Measurements from ENCODE around the gene GSTO2. TPM values are rescaled to one million over a fixed set of nuclear protein-coding genes. Genes with fewer than 3 reads are reported as not detected.

GSTO2 gene
- total and polyA plus RNA-seq, 2 of the 13 experiments (the other 11 are each of a cell fraction or from before 2014, with no cell fraction given) = 2.1 to 7.9 TPM

GRCh38 chr10:104288355-104288754 lies 19.4 kb downstream of the GSTO2 start (continued):
- TF ChIP-seq ZNF432 (CRISPR knock-in tag; IDR thresholded peaks at IDR 0.05; ENCODE audit: borderline replicate concordance) (no peak), SMAD9 (CRISPR knock-in tag; IDR thresholded peaks at IDR 0.05) (no peak), ZNF282 (IDR thresholded peaks at IDR 0.05; ENCODE audit: partially characterized antibody) (no peak), PHB2 (IDR thresholded peaks at IDR 0.05; ENCODE audit: partially characterized antibody) (no peak), NCOA2 (CRISPR knock-in tag; IDR thresholded peaks at IDR 0.05) (peak; percentile 98), PAF1 (CRISPR knock-in tag; IDR thresholded peaks at IDR 0.05) (no peak), FOXM1 (CRISPR knock-in tag; IDR thresholded peaks at IDR 0.05) (no peak), ZNF552 (CRISPR knock-in tag; IDR thresholded peaks at IDR 0.05; ENCODE audit: borderline replicate concordance) (no peak), HNF1A (IDR thresholded peaks at IDR 0.05; ENCODE audit: low read depth) (no peak; the same call in none of the 2 replicates), HNF1A (CRISPR knock-in tag; IDR thresholded peaks at IDR 0.05; ENCODE audit: borderline replicate concordance) (peak; percentile 75; the same call in 1 of the 2 replicates), POGZ (CRISPR knock-in tag; IDR thresholded peaks at IDR 0.05) (peak; percentile 61), FOXC1 (CRISPR knock-in tag; IDR thresholded peaks at IDR 0.05; ENCODE audit: borderline replicate concordance) (no peak), TEF (CRISPR knock-in tag; IDR thresholded peaks at IDR 0.05) (no peak), ELF1 (CRISPR knock-in tag; IDR thresholded peaks at IDR 0.05) (peak; percentile 84), TRAFD1 (CRISPR knock-in tag; IDR thresholded peaks at IDR 0.05; ENCODE audit: borderline replicate concordance) (no peak), REST (IDR thresholded peaks at IDR 0.05; ENCODE audit: borderline replicate concordance in 1 of 2, low read depth in 1 of 2, low read length in 2 of 2) (peak in 1 of 2 experiments; percentile 65; a peak in 1 of 4 replicates), REPIN1 (CRISPR knock-in tag; IDR thresholded peaks at IDR 0.05; ENCODE audit: borderline replicate concordance, low read depth) (no peak), TAF1 (CRISPR knock-in tag; IDR thresholded peaks at IDR 0.05) (no peak), GPBP1L1 (CRISPR knock-in tag; IDR thresholded peaks at IDR 0.05) (no peak)

All from HepG2 (cell line).